GM12878 (cell line): ENCODE measurements around the gene PDGFD. TPM values are rescaled to one million over a fixed set of nuclear protein-coding genes. Genes with fewer than 3 reads are reported as not detected.

Experiments used
- ATAC-seq: fragments of 200-7000 bp; cut with Tn5 transposase; 3 replicates; pipeline ENCODE4 v1.9.1; 2020; ENCODE audit warnings: mild to moderate bottlenecking, moderate library complexity
- BruUV-seq: library from RNA; stranded (reverse); fragments of 400-500 nt; replicated peaks from 2 replicates; lab custom pipeline; 2021; lab: Mats Ljungman, UMichigan
- CTCF ChIA-PET: fragments of 300-600 bp; sonication (Branson Sonifier 250); formaldehyde crosslinking; extraction: SDS; loops from one replicate; lab custom pipeline; 2021; ENCODE audit warnings: inconsistent platforms; lab: Yijun Ruan, JAX
- POLR2A ChIA-PET: fragments of 350-600 bp; formaldehyde crosslinking; extraction: SDS; loops from one replicate; lab custom pipeline; 2021; ENCODE audit warnings: inconsistent platforms; lab: Charles Lee
- RAD21 ChIA-PET: fragments of 300-600 bp; sonication (Branson Sonifier 250); formaldehyde crosslinking; loops from one replicate; lab custom pipeline; 2023; ENCODE audit warnings: antibody characterized with exemption; ENCODE audit not compliant: unreplicated experiment; lab: Charles Lee
- SMC1A ChIA-PET: fragments of 300-600 bp; sonication (Branson Sonifier 250); formaldehyde crosslinking; loops from one replicate; lab custom pipeline; 2023; ENCODE audit not compliant: unreplicated experiment, uncharacterized antibody; lab: Charles Lee
- DNase-seq: peaks from one replicate; pipeline ENCODE4 v3.0.0-alpha.2; 2011; ENCODE audit warnings: low read depth, low spot score
- FAIRE-seq: peaks from 3 replicates; lab custom pipeline; 2011; peaks lifted over from hg19 to GRCh38; lab: Jason Lieb, UNC
- H2AFZ ChIP-seq: 2 replicates; pipeline ENCODE4 v1.6.0; 2011; ENCODE audit warnings: low read depth, low read length, control low read depth; ENCODE audit not compliant: control insufficient read depth
- H3K27ac ChIP-seq: 2 replicates; pipeline ENCODE4 v1.5.1; 2011; ENCODE audit warnings: control low read depth; ENCODE audit not compliant: control insufficient read depth, insufficient read depth
- H3K27me3 ChIP-seq, 2 experiments: replicated peaks in 1 of 2; 2 replicates each; pipeline versions ENCODE4 v1.6.0 to v1.6.1; 2011; ENCODE audit warnings: low read length in 1 of 2; ENCODE audit not compliant: control insufficient read depth in 2 of 2, insufficient read depth in 2 of 2
- H3K36me3 ChIP-seq, 2 experiments: 2 replicates each; pipeline ENCODE4 v1.5.1; 2011; ENCODE audit warnings: low read length in 1 of 2; ENCODE audit not compliant: control insufficient read depth in 2 of 2, insufficient read depth in 2 of 2
- H3K4me1 ChIP-seq: 2 replicates; pipeline ENCODE4 v1.6.1; 2011; ENCODE audit warnings: mild to moderate bottlenecking, low read length, moderate library complexity, mixed read lengths; ENCODE audit not compliant: control insufficient read depth, insufficient read depth
- H3K4me2 ChIP-seq: 2 replicates; pipeline ENCODE4 v1.6.0; 2011; ENCODE audit warnings: control low read depth; ENCODE audit not compliant: control insufficient read depth, insufficient read depth
- H3K4me3 ChIP-seq: fragments of 200-600 bp; sonication (generic); 2 replicates; pipeline ENCODE4 v1.5.1; 2016
- H3K79me2 ChIP-seq: 2 replicates; pipeline ENCODE4 v1.6.0; 2011; ENCODE audit warnings: low read length; ENCODE audit not compliant: control insufficient read depth, insufficient read depth
- H3K9ac ChIP-seq: 2 replicates; pipeline ENCODE4 v1.8.0; 2011; ENCODE audit warnings: low read length, control low read depth, mixed read lengths; ENCODE audit not compliant: control insufficient read depth, insufficient read depth
- H3K9me3 ChIP-seq: replicated peaks from 3 replicates; pipeline ENCODE4 v1.5.1; 2011; ENCODE audit warnings: mild to moderate bottlenecking, low read length; ENCODE audit not compliant: control insufficient read depth, insufficient read depth
- H4K20me1 ChIP-seq: 2 replicates; pipeline ENCODE4 v1.6.0; 2011; ENCODE audit not compliant: control insufficient read depth, insufficient read depth
- FOXM1 ChIP-seq: IDR thresholded peaks from 2 replicates; pipeline ENCODE4 v1.6.1; 2012; ENCODE audit warnings: low read depth, mild to moderate bottlenecking, inconsistent platforms, low read length, moderate library complexity
- HDAC2 ChIP-seq: fragments of 200-600 bp; sonication (generic); IDR thresholded peaks from 2 replicates; pipeline ENCODE4 v1.6.1; 2017
- KAT2A ChIP-seq: conservative IDR thresholded peaks from 2 replicates; pipeline ENCODE4 v1.6.1; 2011; ENCODE audit warnings: low read depth, low read length; ENCODE audit not compliant: control insufficient read depth
- MYB ChIP-seq: fragments of 150-350 bp; IDR thresholded peaks from 2 replicates; pipeline ENCODE4 v1.6.1; 2014; ENCODE audit warnings: mild to moderate bottlenecking, low read depth, low read length, borderline replicate concordance
- NR2C2 ChIP-seq: IDR thresholded peaks from 2 replicates; pipeline ENCODE4 v1.6.1; 2011; ENCODE audit warnings: borderline replicate concordance, low read depth; ENCODE audit not compliant: control insufficient read depth, insufficient read length
- NR2F1 ChIP-seq: fragments of 450-650 bp; conservative IDR thresholded peaks from 2 replicates; pipeline ENCODE4 v1.6.1; 2017; ENCODE audit warnings: mild to moderate bottlenecking
- RB1 ChIP-seq: fragments of 450-650 bp; formaldehyde crosslinking; IDR thresholded peaks from 2 replicates; pipeline ENCODE4 v1.6.1; 2017; ENCODE audit warnings: mild to moderate bottlenecking, borderline replicate concordance
- RUNX3 ChIP-seq: IDR thresholded peaks from 2 replicates; pipeline ENCODE4 v1.6.1; 2012; ENCODE audit warnings: low read length, inconsistent platforms
- SMC3 ChIP-seq: IDR thresholded peaks from 2 replicates; pipeline ENCODE4 v1.6.1; 2011; ENCODE audit warnings: low read length, improper control_type of control experiment, borderline replicate concordance
- SRF ChIP-seq, 2 experiments: IDR thresholded peaks; 2 replicates each; pipeline ENCODE4 v1.6.1; 2011; ENCODE audit warnings: low read depth in 2 of 2, low read length in 2 of 2, mild to moderate bottlenecking in 1 of 2, moderate library complexity in 1 of 2
- ZNF207 ChIP-seq: fragments of 450-650 bp; IDR thresholded peaks from 2 replicates; pipeline ENCODE4 v1.6.1; 2014; ENCODE audit warnings: antibody characterized with exemption, mild to moderate bottlenecking, borderline replicate concordance
- ZNF24 ChIP-seq: fragments of 450-650 bp; IDR thresholded peaks from 2 replicates; pipeline ENCODE4 v1.6.1; 2017; ENCODE audit warnings: antibody characterized with exemption, mild to moderate bottlenecking
- WGBS: methylation state at CpG from one replicate; pipeline ENCODE4 v1.1.6; 2016; ENCODE audit warnings: low lambda C conversion rate; ENCODE audit not compliant: insufficient replicate concordance, insufficient coverage; ENCODE audit errors: missing lambda C conversion rate; 5-methylcytosine and 5-hydroxymethylcytosine counted together
- in situ Hi-C: fragments of 300-500 bp; cut with MboI; formaldehyde crosslinking; loops from 9 replicates; pipeline ENCODE4 v1.14.3; 2018; ENCODE audit warnings: mixed read lengths
- intact Hi-C: fragments of 100-400 bp; cut with micrococcal nuclease; formaldehyde crosslinking; loops from one replicate; pipeline ENCODE4 v1.14.2; 2022; ENCODE audit not compliant: unreplicated experiment
- polyA plus RNA-seq, 11 experiments: library from polyadenylated mRNA; depleted of rRNA in 4 of 11; unstranded in 6 of 11; stranded (reverse) in 5 of 11; fragments of >200 nt; fragmentation: Nextera tagmentation in 4 of 11; fragmentation: Illumina TruSeq in 1 of 11; extraction: Ambion mirVana in 4 of 11; extraction: Trizol in 1 of 11; gene quantifications; 1 replicate in 1 of 11; 2 replicates in 10 of 11; pipeline versions ENCODE4 v1.2.1 to v1.2.3, GENCODE V29; 2011 to 2016; ENCODE audit warnings: inconsistent platforms in 2 of 11, missing spikeins in 2 of 11, low read depth in 1 of 11
- total RNA-seq, 4 experiments: library from RNA; depleted of rRNA in 3 of 4; stranded (reverse); fragments of >200 nt in 3 of 4; fragmentation: Illumina TruSeq in 1 of 4; extraction: Trizol in 1 of 4; gene quantifications; 2 replicates each; pipeline versions ENCODE4 v1.2.1 to v1.2.3, GENCODE V29; 2013 to 2021
- TF ChIP-seq, protein P1 (sequence below): fragments of 450-650 bp; IDR thresholded peaks from 2 replicates; pipeline ENCODE4 v1.6.1; 2017; ENCODE audit warnings: mild to moderate bottlenecking, moderate library complexity
- TF ChIP-seq, protein P2 (sequence below): fragments of 150-350 bp; IDR thresholded peaks from 2 replicates; pipeline ENCODE4 v1.6.1; 2016; ENCODE audit warnings: low read depth, low read length
- TF ChIP-seq, protein P3 (sequence below): fragments of 150-350 bp; IDR thresholded peaks from 2 replicates; pipeline ENCODE4 v1.6.1; 2014; ENCODE audit warnings: mild to moderate bottlenecking, low read depth, low read length

The PDGFD gene
- total and polyA plus RNA-seq, 10 of the 15 experiments (the other 5 are each of a cell fraction or from before 2014, with no cell fraction given), result 0.05 to 0.13 TPM; not detected in 8

DNA sequence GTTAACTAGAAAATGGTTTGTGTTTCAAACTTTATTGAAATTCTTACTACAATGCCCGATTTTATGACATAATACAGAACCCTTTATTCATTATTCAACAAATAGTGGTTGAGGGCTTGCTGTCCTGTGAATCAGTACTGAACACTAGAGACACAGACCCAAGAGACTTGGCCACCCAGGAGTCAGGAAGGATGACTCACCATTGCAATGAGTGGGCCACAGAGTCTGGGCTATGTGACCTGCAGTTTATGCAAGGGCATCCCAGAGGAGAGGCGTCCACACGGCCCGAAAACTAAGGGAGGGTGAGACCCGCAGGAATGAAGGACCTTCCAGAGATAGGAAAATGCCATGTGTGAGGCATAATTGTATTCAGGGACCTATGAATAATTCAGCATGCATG, 271.3 kb downstream of the PDGFD start (continued):
- TF ChIP-seq, protein P1, sequence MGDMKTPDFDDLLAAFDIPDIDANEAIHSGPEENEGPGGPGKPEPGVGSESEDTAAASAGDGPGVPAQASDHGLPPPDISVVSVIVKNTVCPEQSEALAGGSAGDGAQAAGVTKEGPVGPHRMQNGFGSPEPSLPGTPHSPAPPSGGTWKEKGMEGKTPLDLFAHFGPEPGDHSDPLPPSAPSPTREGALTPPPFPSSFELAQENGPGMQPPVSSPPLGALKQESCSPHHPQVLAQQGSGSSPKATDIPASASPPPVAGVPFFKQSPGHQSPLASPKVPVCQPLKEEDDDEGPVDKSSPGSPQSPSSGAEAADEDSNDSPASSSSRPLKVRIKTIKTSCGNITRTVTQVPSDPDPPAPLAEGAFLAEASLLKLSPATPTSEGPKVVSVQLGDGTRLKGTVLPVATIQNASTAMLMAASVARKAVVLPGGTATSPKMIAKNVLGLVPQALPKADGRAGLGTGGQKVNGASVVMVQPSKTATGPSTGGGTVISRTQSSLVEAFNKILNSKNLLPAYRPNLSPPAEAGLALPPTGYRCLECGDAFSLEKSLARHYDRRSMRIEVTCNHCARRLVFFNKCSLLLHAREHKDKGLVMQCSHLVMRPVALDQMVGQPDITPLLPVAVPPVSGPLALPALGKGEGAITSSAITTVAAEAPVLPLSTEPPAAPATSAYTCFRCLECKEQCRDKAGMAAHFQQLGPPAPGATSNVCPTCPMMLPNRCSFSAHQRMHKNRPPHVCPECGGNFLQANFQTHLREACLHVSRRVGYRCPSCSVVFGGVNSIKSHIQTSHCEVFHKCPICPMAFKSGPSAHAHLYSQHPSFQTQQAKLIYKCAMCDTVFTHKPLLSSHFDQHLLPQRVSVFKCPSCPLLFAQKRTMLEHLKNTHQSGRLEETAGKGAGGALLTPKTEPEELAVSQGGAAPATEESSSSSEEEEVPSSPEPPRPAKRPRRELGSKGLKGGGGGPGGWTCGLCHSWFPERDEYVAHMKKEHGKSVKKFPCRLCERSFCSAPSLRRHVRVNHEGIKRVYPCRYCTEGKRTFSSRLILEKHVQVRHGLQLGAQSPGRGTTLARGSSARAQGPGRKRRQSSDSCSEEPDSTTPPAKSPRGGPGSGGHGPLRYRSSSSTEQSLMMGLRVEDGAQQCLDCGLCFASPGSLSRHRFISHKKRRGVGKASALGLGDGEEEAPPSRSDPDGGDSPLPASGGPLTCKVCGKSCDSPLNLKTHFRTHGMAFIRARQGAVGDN, result no peak
- TF ChIP-seq, all 136 proteins: peak for 0

DNA sequence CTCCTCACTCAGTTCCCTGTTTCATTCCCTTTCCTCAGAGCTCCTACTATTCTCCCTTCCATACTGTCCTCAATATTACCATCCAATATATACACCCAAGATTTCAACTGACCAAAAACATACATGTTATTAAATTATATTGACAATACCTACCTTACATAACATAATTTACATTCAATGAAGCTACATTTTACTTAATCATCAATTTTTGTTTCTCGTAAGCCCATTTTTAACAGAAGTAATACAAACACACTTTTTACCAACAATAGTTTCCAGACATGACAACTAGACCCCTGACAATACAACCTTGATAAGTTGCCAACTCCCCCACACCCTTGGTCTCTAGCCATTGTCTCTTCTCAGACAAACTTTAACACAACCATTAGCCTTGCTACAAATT, 273.3 kb downstream of the PDGFD start:
- Histone ChIP-seq H2AFZ (no peak overlapping the region), H3K9me3 (no peaks in the 10 kb centered on the region), H3K27me3 (no peaks in the 10 kb centered on the region), H3K79me2 (no peaks in the 10 kb centered on the region), H4K20me1 (no peaks in the 10 kb centered on the region), H3K4me3 (no peak overlapping the region), H3K4me1 (peaks cover 2% of the 10 kb centered on the region; the same call in 1 of the 2 replicates), H3K4me2 (no peak overlapping the region), H3K9ac (no peak overlapping the region), H3K36me3 (no peaks in the 10 kb centered on the region), H3K27ac (no peak overlapping the region)
- no peak for FAIRE-seq
- RAD21 ChIA-PET, result no interaction called here
- CTCF ChIA-PET, result no interaction called here
- SMC1A ChIA-PET, result interaction anchor here (1.0 to 1.3 kb wide), 2 partner anchors 9 to 12 kb away, joined by 4 to 5 read pairs; no protein-coding TSS in a partner anchor
- ATAC-seq, result no peak
- BruUV-seq, result no TSS peak
- WGBS, result 37% methylated on average over 1 of the region's 1 CpG
- no peak for DNase-seq
- in situ Hi-C loops, result no loop called here
- intact Hi-C loops, result no loop called here
- POLR2A ChIA-PET, result no interaction called here
- TF ChIP-seq RB1 (no peak), HDAC2 (no peak), NR2F1 (no peak), MYB (no peak), KAT2A (no peak), ZNF207 (no peak), ZNF24 (no peak), NR2C2 (no peak), RUNX3 (no peak), FOXM1 (no peak), SRF (IDR thresholded peaks at IDR 0.05; ENCODE audit: low read depth in 2 of 2, low read length in 2 of 2) (no peak), SMC3 (no peak)
- TF ChIP-seq, protein P2, sequence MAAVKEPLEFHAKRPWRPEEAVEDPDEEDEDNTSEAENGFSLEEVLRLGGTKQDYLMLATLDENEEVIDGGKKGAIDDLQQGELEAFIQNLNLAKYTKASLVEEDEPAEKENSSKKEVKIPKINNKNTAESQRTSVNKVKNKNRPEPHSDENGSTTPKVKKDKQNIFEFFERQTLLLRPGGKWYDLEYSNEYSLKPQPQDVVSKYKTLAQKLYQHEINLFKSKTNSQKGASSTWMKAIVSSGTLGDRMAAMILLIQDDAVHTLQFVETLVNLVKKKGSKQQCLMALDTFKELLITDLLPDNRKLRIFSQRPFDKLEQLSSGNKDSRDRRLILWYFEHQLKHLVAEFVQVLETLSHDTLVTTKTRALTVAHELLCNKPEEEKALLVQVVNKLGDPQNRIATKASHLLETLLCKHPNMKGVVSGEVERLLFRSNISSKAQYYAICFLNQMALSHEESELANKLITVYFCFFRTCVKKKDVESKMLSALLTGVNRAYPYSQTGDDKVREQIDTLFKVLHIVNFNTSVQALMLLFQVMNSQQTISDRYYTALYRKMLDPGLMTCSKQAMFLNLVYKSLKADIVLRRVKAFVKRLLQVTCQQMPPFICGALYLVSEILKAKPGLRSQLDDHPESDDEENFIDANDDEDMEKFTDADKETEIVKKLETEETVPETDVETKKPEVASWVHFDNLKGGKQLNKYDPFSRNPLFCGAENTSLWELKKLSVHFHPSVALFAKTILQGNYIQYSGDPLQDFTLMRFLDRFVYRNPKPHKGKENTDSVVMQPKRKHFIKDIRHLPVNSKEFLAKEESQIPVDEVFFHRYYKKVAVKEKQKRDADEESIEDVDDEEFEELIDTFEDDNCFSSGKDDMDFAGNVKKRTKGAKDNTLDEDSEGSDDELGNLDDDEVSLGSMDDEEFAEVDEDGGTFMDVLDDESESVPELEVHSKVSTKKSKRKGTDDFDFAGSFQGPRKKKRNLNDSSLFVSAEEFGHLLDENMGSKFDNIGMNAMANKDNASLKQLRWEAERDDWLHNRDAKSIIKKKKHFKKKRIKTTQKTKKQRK, result no peak
- TF ChIP-seq, protein P3, sequence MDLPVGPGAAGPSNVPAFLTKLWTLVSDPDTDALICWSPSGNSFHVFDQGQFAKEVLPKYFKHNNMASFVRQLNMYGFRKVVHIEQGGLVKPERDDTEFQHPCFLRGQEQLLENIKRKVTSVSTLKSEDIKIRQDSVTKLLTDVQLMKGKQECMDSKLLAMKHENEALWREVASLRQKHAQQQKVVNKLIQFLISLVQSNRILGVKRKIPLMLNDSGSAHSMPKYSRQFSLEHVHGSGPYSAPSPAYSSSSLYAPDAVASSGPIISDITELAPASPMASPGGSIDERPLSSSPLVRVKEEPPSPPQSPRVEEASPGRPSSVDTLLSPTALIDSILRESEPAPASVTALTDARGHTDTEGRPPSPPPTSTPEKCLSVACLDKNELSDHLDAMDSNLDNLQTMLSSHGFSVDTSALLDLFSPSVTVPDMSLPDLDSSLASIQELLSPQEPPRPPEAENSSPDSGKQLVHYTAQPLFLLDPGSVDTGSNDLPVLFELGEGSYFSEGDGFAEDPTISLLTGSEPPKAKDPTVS, result no peak
